Choroid plexus epithelial cell (primary cell): Measurements from ENCODE around the gene LIPH.
A peak's percentile ranks its signal among the peaks of the same experiment; 100 is the strongest.

Experiments
- DNase-seq: peaks from one replicate; pipeline ENCODE4 v3.0.0-alpha.2; 2010; ENCODE audit warnings: low read depth
- H3K4me3 ChIP-seq: 2 replicates; pipeline ENCODE4 v1.5.1; 2011; ENCODE audit warnings: low read depth, mild to moderate bottlenecking, control low read depth, low read length, moderate library complexity
- CTCF ChIP-seq: conservative IDR thresholded peaks from 2 replicates; pipeline ENCODE4 v1.5.1; 2011; ENCODE audit warnings: low read depth, mild to moderate bottlenecking, control low read depth, inconsistent platforms, low read length, moderate library complexity

The LIPH gene

GRCh38 chr3:185552358-185552877, at the start of gene LIPH:
Gene LIPH, minus strand, starts transcription at chr3:185552588. Its CDS starts 117 bp downstream, at chr3:185552471.
- H3K4me3 ChIP-seq, result peak within 1 kb of the TSS; percentile 41
- TF ChIP-seq CTCF, result no peak
- DNase-seq, result peak; percentile 51

GRCh38 chr3:185595526-185595925, 43.1 kb upstream of the LIPH start:
- H3K4me3 ChIP-seq, result no peak overlapping the region
- no peak for DNase-seq
- no peak for TF ChIP-seq CTCF

- no peak for DNase-seq
- H3K4me3 ChIP-seq, result no peak overlapping the region
- TF ChIP-seq CTCF, result no peak
These were observed 41.7 kb upstream of the LIPH start for GRCh38 chr3:185594073-185594472.

- H3K4me3 ChIP-seq, result peak overlapping the region; percentile 98
- no peak for TF ChIP-seq CTCF
- no peak for DNase-seq
These were observed 34.3 kb upstream of the LIPH start for GRCh38 chr3:185586686-185587039.

- peak within 1 kb of the TSS; percentile 98 for H3K4me3 ChIP-seq
- peak; percentile 99 for DNase-seq
- no peak for TF ChIP-seq CTCF
These were observed 33.7 kb upstream of the LIPH start, which contains the start of gene SENP2 for GRCh38 chr3:185585859-185586685. Gene SENP2, plus strand, starts transcription at chr3:185586295. Its CDS starts 119 bp downstream, at chr3:185586414.

GRCh38 chr3:185585518-185585858, 33.1 kb upstream of the LIPH start:
- no peak for TF ChIP-seq CTCF
- no peak for DNase-seq
- H3K4me3 ChIP-seq, result peak overlapping the region; percentile 55

GRCh38 chr3:185584686-185585085, 32.3 kb upstream of the LIPH start:
- TF ChIP-seq CTCF, result no peak
- H3K4me3 ChIP-seq, result no peak overlapping the region
- no peak for DNase-seq
